ENCODE measurements around the gene YBX2. TPM values are rescaled to one million over a fixed set of nuclear protein-coding genes. Genes with fewer than 3 reads are reported as not detected.
"Not testable (repeated sequence)": the region's sequence is repeated elsewhere in the genome, so short reads cannot be mapped to it uniquely, and the experiment has no call there.

Gene YBX2
- total RNA-seq, 1 experiment from 2014 or later: not detected

- H3K9me3 ChIP-seq (replicated peaks): no peaks in the 10 kb centered on the region
- H3K4me1 ChIP-seq: 0 out of 2 replicates have a peak, but pooled peaks cover 3% of the 10 kb centered on the region
- no peaks in the 10 kb centered on the region for H3K27me3 ChIP-seq
- H3K36me3 ChIP-seq: no peaks in the 10 kb centered on the region
- H3K4me3 ChIP-seq: peak overlapping the region; percentile 99
- H3K27ac ChIP-seq: peak overlapping the region; percentile 93; the same call in 1 of the 2 replicates
- no peak for DNase-seq
Observed at GRCh38 chr17:7253082-7253481, 41.4 kb downstream of the YBX2 start.

GRCh38 chr17:7252176-7253043 lies 42.0 kb downstream of the YBX2 start, which contains the start of gene ELP5:
ELP5 (plus strand) TSS chr17:7252215; CDS start chr17:7252551, 336 bp downstream.
- Histone ChIP-seq H3K36me3 (no peaks in the 10 kb centered on the region), H3K9me3 (replicated peaks) (no peaks in the 10 kb centered on the region), H3K4me3 (peak within 1 kb of the TSS; percentile 99), H3K27ac (peak within 1 kb of the TSS; percentile 93), H3K4me1 (0 out of 2 replicates have a peak, but pooled peaks cover 3% of the 10 kb centered on the region), H3K27me3 (no peaks in the 10 kb centered on the region)
- DNase-seq: peak; percentile 89 to 90

- Histone ChIP-seq H3K4me1 (0 out of 2 replicates have a peak, but pooled peaks cover 3% of the 10 kb centered on the region), H3K36me3 (no peaks in the 10 kb centered on the region), H3K27ac (peak within 1 kb of the TSS; percentile 93), H3K9me3 (replicated peaks) (no peaks in the 10 kb centered on the region), H3K27me3 (no peaks in the 10 kb centered on the region), H3K4me3 (peak within 1 kb of the TSS; percentile 99)
- DNase-seq: peak; percentile 97 to 98
Observed at GRCh38 chr17:7251661-7252175, 42.7 kb downstream of the YBX2 start, which contains the start of gene CTDNEP1. CTDNEP1 (minus strand) TSS chr17:7251734; CDS start chr17:7251296, 438 bp downstream.

GRCh38 chr17:7250695-7251627 lies 43.5 kb downstream of the YBX2 start:
- no peak for DNase-seq
- no peaks in the 10 kb centered on the region for H3K27me3 ChIP-seq
- H3K4me1 ChIP-seq: 0 out of 2 replicates have a peak, but pooled peaks cover 3% of the 10 kb centered on the region
- H3K9me3 ChIP-seq (replicated peaks): no peaks in the 10 kb centered on the region
- H3K27ac ChIP-seq: peak overlapping the region; percentile 36; the same call in 1 of the 2 replicates
- H3K4me3 ChIP-seq: peak overlapping the region; percentile 99
- H3K36me3 ChIP-seq: no peaks in the 10 kb centered on the region

- Histone ChIP-seq H3K27ac (no peak overlapping the region), H3K36me3 (no peaks in the 10 kb centered on the region), H3K4me1 (0 out of 2 replicates have a peak, but pooled peaks cover 3% of the 10 kb centered on the region), H3K9me3 (replicated peaks) (no peaks in the 10 kb centered on the region), H3K27me3 (no peaks in the 10 kb centered on the region), H3K4me3 (no peak overlapping the region)
- no peak for DNase-seq
Observed at GRCh38 chr17:7249830-7250229, 44.6 kb downstream of the YBX2 start.

DNA sequence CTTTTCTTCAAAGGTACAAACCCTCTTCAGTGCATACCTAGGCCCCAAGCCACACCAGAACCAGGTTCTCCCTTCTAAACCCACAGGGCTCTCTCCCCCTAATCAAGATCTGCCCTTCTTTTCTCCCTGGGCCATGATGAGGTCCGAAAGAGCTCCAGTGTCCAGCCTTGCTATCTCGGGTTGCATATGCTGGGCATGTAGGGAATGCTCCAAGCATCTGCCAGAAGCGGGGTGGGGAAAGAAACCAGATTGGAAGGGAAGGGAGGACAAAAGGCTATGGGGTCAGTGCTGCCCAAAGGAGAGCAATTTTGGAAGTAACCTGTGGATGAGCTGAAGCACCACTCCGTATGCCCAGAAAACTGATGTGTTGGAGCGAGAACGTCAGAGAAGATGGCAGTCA lies 45.2 kb downstream of the YBX2 start:
- Histone ChIP-seq H3K36me3 (peaks cover 2% of the 10 kb centered on the region; the same call in 1 of the 2 replicates), H3K9me3 (replicated peaks) (no peaks in the 10 kb centered on the region), H3K4me1 (0 out of 2 replicates have a peak, but pooled peaks cover 3% of the 10 kb centered on the region), H3K27ac (no peak overlapping the region), H3K4me3 (no peak overlapping the region), H3K27me3 (no peaks in the 10 kb centered on the region)
- DNase-seq: no peak

DNA sequence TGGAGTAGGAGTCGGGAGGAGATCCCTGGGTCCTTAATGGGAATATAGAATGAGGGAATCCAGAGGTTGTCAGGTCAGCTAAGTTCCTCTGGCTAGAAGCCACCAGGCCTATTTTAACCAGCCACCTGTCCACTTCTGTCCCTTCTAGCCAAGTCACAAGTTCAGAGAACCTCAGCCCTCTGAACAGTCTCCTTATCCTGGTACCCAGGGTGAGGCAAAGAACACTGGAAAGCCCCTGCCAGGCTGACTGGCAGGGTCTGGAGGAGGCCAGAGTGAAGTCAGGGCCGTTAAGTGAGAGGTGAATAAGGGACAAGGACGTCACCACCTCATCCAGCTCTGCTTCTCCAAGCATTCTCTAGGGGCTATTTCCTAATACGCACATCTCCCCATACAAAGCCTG lies 45.6 kb downstream of the YBX2 start:
- no peaks in the 10 kb centered on the region for H3K9me3 ChIP-seq (replicated peaks)
- H3K27me3 ChIP-seq: no peaks in the 10 kb centered on the region
- no peak for DNase-seq
- 0 out of 2 replicates have a peak, but pooled peaks cover 3% of the 10 kb centered on the region for H3K4me1 ChIP-seq
- no peak overlapping the region for H3K4me3 ChIP-seq
- H3K36me3 ChIP-seq: peaks cover 6% of the 10 kb centered on the region; the same call in 1 of the 2 replicates
- no peak overlapping the region for H3K27ac ChIP-seq

DNA sequence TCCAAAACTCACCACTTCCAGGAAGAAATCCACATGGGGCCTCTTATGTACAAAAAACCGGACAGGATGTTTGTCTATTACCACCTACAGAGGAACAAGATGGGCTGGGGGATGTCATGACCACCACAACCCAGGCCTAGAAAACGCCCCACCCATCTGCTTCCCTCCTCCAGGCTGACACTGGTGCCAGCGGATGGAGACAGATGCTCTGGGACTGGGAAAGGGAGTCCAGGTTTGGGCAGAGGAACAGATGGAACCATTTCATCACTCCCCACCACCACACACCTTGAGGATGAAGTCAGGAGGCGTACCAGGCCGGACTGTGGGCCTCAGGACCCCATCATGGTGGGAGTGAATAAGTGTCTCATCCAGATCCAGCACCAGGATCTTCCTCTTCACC lies 47.7 kb downstream of the YBX2 start:
- Histone ChIP-seq H3K36me3 (peaks cover 6% of the 10 kb centered on the region; the same call in 1 of the 2 replicates), H3K4me1 (0 out of 2 replicates have a peak, but pooled peaks cover 3% of the 10 kb centered on the region), H3K27ac (no peak overlapping the region), H3K4me3 (no peak overlapping the region), H3K27me3 (no peaks in the 10 kb centered on the region), H3K9me3 (replicated peaks) (no peaks in the 10 kb centered on the region)
- DNase-seq: no peak

DNA sequence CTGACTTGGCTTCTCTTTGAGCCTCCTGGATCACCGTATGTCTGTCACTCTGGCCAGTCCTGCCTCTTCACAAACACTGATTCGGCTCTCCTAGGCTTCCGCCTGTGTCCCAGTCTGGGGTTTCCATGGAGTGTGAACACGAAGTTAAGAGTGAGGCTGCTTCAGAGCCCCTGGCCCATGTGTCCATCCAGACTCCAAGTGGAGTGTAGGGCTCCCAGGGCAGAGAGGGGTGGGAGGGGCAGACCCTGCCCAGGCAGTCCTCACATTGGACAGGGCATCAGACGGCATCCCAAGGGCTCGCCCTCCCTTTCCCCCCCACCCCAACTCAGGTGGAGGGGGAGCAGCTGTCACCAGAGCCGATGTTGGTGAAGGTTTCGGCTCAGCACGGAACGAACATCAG lies 50.6 kb downstream of the YBX2 start:
- DNase-seq; H3K27me3 ChIP-seq; H3K27ac ChIP-seq; H3K4me3 ChIP-seq; H3K4me1 ChIP-seq; H3K9me3 ChIP-seq (replicated peaks); H3K36me3 ChIP-seq: not testable (repeated sequence)

DNA sequence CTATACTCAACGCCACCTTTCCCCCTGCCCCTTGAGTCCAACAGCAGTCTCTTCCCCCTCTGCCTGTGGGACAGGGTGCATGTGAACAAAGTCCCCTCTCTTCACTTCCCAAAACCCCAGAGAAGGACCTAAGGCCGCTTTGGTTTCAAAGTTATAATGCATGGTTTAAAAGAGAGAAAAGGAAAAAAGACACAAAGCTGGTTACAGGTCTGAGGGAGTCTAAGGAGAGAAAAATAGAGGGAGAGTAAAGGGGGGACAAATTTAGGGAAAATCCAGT lies 51.0 kb downstream of the YBX2 start:
- Histone ChIP-seq H3K4me3 (peak overlapping the region; percentile 84), H3K27ac (peak overlapping the region; percentile 79), H3K36me3 (peaks cover 6% of the 10 kb centered on the region; the same call in 1 of the 2 replicates), H3K9me3 (replicated peaks) (no peaks in the 10 kb centered on the region), H3K4me1 (0 out of 2 replicates have a peak, but pooled peaks cover 4% of the 10 kb centered on the region), H3K27me3 (no peaks in the 10 kb centered on the region)
- no peak for DNase-seq

DNA sequence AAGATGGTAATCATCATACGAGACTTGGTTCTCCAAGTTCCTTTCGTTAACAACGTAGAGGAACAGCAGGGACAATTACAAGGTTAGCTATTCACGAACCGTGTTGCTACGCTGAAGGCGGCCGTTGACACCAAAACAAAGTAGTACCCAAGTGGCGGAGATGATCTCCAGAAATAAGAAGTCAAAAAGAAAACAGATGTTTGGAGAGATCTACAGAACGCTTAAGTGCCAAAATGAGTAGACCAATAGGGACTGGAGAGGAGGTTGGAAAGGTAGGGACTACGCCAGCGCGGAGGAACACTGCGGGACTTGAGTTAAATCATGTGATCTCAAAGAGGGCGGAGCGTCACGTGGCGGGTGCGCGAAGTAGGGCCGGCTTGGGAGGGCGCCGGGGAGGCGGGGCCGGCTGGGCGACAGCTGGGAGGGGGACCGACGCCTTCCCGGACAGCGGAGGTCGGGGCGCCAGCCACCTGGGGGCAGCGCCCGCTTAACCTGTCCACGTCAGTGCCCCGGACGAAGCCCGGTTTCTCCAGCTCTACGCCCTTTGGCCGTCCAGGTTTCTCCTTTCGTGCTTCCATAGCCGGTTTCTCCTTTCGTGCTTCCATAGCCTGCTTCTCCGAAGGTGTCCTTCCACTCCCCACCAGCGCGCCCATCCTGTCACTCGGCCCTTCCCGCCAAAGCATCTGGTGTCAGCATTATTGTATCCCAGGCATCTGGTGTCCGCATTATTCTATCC lies 51.6 kb downstream of the YBX2 start:
- Histone ChIP-seq H3K27me3 (no peaks in the 10 kb centered on the region), H3K36me3 (peaks cover 6% of the 10 kb centered on the region; the same call in 1 of the 2 replicates), H3K27ac (peak overlapping the region; percentile 79), H3K9me3 (replicated peaks) (no peaks in the 10 kb centered on the region), H3K4me1 (0 out of 2 replicates have a peak, but pooled peaks cover 4% of the 10 kb centered on the region), H3K4me3 (peak overlapping the region; percentile 84)
- peak; percentile 91 to 92 for DNase-seq

- DNase-seq: peak; percentile 81 to 89
- Histone ChIP-seq H3K27me3 (no peaks in the 10 kb centered on the region), H3K27ac (peak within 1 kb of the TSS; percentile 79), H3K9me3 (replicated peaks) (no peaks in the 10 kb centered on the region), H3K36me3 (peaks cover 8% of the 10 kb centered on the region; the same call in 1 of the 2 replicates), H3K4me3 (peak within 1 kb of the TSS; percentile 84), H3K4me1 (0 out of 2 replicates have a peak, but pooled peaks cover 4% of the 10 kb centered on the region)
Observed at GRCh38 chr17:7241783-7242716, 52.4 kb downstream of the YBX2 start, which contains the start of gene GABARAP. GABARAP (minus strand) TSS chr17:7242449; CDS start chr17:7242330, 119 bp downstream.
